A549 (cell line): ENCODE measurements around the gene NEDD4L.

Experiments
- CBX2 ChIP-seq: fragments of 200-600 bp; sonication (generic); IDR thresholded peaks from 2 replicates; pipeline ENCODE4 v1.6.1; 2016; ENCODE audit warnings: low read depth, mild to moderate bottlenecking, borderline replicate concordance
- CHD2 ChIP-seq: fragments of 150-350 bp; IDR thresholded peaks from 2 replicates; pipeline ENCODE4 v1.6.1; 2014; ENCODE audit warnings: low read length; ENCODE audit not compliant: partially characterized antibody
- CTCF ChIP-seq: fragments of >200 bp; sonication (Bioruptor Twin); formaldehyde crosslinking; IDR thresholded peaks from 3 replicates; pipeline ENCODE4 v1.5.1; 2016
- ELK1 ChIP-seq: fragments of 150-350 bp; IDR thresholded peaks from 2 replicates; pipeline ENCODE4 v1.6.1; 2014; ENCODE audit warnings: low read depth, mild to moderate bottlenecking, low read length
- HDAC2 ChIP-seq: fragments of 200-600 bp; sonication (generic); IDR thresholded peaks from 2 replicates; pipeline ENCODE4 v1.6.1; 2016
- HOXB5 ChIP-seq: fragments of 250-450 bp; sonication (Bioruptor Pico); IDR thresholded peaks from 2 replicates; pipeline ENCODE4 v1.5.0; 2020; ENCODE audit warnings: mild to moderate bottlenecking, moderate library complexity
- KDM1A ChIP-seq: fragments of 200-600 bp; sonication (generic); IDR thresholded peaks from 2 replicates; pipeline ENCODE4 v1.6.1; 2016; ENCODE audit warnings: low read depth, mild to moderate bottlenecking
- POLR2A ChIP-seq: IDR thresholded peaks from 2 replicates; pipeline ENCODE4 v1.6.1; 2012; ENCODE audit warnings: mild to moderate bottlenecking, low read length
- RAD21 ChIP-seq, 2 experiments: fragments of >200 bp in 1 of 2; sonication (Bioruptor Twin) in 1 of 2; formaldehyde crosslinking in 1 of 2; IDR thresholded peaks in 1 of 2; conservative IDR thresholded peaks in 1 of 2; 2 replicates in 1 of 2; 3 replicates in 1 of 2; pipeline ENCODE4 v1.6.1; 2012 to 2018; ENCODE audit warnings: inconsistent platforms in 1 of 2
- RARB ChIP-seq: fragments of 250-450 bp; sonication (Bioruptor Pico); IDR thresholded peaks from 2 replicates; pipeline ENCODE4 v1.8.0; 2021; ENCODE audit warnings: mild to moderate bottlenecking, moderate library complexity
- RNF2 ChIP-seq: fragments of 200-600 bp; sonication (generic); IDR thresholded peaks from 2 replicates; pipeline ENCODE4 v1.6.1; 2016; ENCODE audit warnings: low read depth, mild to moderate bottlenecking, antibody characterized with exemption, moderate library complexity, borderline replicate concordance
- SMC3 ChIP-seq: fragments of >200 bp; sonication (Bioruptor Twin); formaldehyde crosslinking; IDR thresholded peaks from 3 replicates; pipeline ENCODE4 v1.6.1; 2018; ENCODE audit warnings: inconsistent platforms
- TP53 ChIP-seq: fragments of 250-450 bp; sonication (Bioruptor Pico); IDR thresholded peaks from 2 replicates; pipeline ENCODE4 v1.5.0; 2021; ENCODE audit warnings: mild to moderate bottlenecking, moderate library complexity
- USF2 ChIP-seq: fragments of 450-650 bp; IDR thresholded peaks from 2 replicates; pipeline ENCODE4 v1.6.1; 2014; ENCODE audit warnings: antibody characterized with exemption

- no peak for TF ChIP-seq CTCF
- no peak for TF ChIP-seq HDAC2
- no peak for TF ChIP-seq POLR2A
- no peak for TF ChIP-seq RARB (CRISPR knock-in tag)
- TF ChIP-seq USF2, result no peak
- TF ChIP-seq ELK1, result no peak
- no peak for TF ChIP-seq SMC3
- no peak for TF ChIP-seq KDM1A
- no peak for TF ChIP-seq HOXB5
- no peak for TF ChIP-seq RAD21 (conservative IDR thresholded peaks at IDR 0.05 in 1 of 2, IDR thresholded peaks at IDR 0.05 in 1 of 2)
- TF ChIP-seq CBX2, result no peak
- TF ChIP-seq CHD2, result no peak
- no peak for TF ChIP-seq TP53 (CRISPR knock-in tag)
- TF ChIP-seq RNF2, result no peak
Observed at GRCh38 chr18:58310517-58310916, 266.5 kb downstream of the NEDD4L start.
